ENCODE results near the gene ADAT3.

- no peak for TF ChIP-seq CTCF (IDR thresholded peaks at IDR 0.05)
- no peak for TF ChIP-seq POLR2A (IDR thresholded peaks at IDR 0.05)
Observed at GRCh38 chr19:1953441-1954094, 48.4 kb downstream of the ADAT3 start.
